ENCODE results near the gene MYL12B. TPM values are rescaled to one million over a fixed set of nuclear protein-coding genes. Genes with fewer than 3 reads are reported as not detected.

Gene MYL12B
- total RNA-seq, 1 donor from 2014 or later: 433 TPM

DNA sequence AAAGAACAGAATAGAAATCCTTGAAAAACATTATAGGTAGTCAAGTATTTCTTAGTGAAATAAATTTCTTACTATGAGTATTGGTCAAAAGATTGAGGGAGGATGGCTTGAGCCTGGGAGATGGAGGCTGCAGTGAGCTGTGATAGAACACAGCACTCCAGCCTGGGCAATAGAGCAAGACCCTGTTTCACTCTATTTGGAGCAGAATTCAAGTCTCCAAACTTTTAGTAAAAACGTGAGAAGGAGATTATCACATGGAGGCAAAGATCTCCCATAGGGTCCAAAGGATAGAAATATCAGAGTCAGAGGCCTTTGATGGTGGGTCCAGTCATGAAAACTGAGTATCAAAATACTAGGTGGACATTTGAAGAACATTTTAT is 16.8 kb upstream of the MYL12B start:
- H3K36me3 ChIP-seq (ENCODE audit: insufficient read depth, low read length): peaks cover 11% of the 10 kb centered on the region
- Mint-ChIP-seq H3K27ac (ENCODE audit: unreplicated experiment) (no peak overlapping the region), H3K36me3 (ENCODE audit: low read depth, unreplicated experiment) (peaks cover 6% of the 10 kb centered on the region), H3K4me3 (ENCODE audit: unreplicated experiment) (peak overlapping the region; percentile 86), H3K27me3 (ENCODE audit: low read depth, unreplicated experiment) (no peaks in the 10 kb centered on the region), H3K9me3 (ENCODE audit: unreplicated experiment) (peaks cover 4% of the 10 kb centered on the region), H3K4me1 (ENCODE audit: low read depth, unreplicated experiment) (peaks cover 5% of the 10 kb centered on the region)
- H2AFZ ChIP-seq (ENCODE audit: low read depth, low read length): no peak overlapping the region
- H4K20me1 ChIP-seq (ENCODE audit: insufficient read depth, low read length): peaks cover 12% of the 10 kb centered on the region
- DNase-seq (ENCODE audit: low read depth) (no peak), FAIRE-seq (no peak)
- peak overlapping the region; percentile 99 for H3K4me3 ChIP-seq (ENCODE audit: insufficient read depth, low read depth, low read length)
- H3K27me3 ChIP-seq (ENCODE audit: insufficient read depth, low read length): no peaks in the 10 kb centered on the region
- TF ChIP-seq, protein P1, sequence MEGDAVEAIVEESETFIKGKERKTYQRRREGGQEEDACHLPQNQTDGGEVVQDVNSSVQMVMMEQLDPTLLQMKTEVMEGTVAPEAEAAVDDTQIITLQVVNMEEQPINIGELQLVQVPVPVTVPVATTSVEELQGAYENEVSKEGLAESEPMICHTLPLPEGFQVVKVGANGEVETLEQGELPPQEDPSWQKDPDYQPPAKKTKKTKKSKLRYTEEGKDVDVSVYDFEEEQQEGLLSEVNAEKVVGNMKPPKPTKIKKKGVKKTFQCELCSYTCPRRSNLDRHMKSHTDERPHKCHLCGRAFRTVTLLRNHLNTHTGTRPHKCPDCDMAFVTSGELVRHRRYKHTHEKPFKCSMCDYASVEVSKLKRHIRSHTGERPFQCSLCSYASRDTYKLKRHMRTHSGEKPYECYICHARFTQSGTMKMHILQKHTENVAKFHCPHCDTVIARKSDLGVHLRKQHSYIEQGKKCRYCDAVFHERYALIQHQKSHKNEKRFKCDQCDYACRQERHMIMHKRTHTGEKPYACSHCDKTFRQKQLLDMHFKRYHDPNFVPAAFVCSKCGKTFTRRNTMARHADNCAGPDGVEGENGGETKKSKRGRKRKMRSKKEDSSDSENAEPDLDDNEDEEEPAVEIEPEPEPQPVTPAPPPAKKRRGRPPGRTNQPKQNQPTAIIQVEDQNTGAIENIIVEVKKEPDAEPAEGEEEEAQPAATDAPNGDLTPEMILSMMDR (IDR thresholded peaks at IDR 0.05; ENCODE audit: insufficient read depth, low read depth, low read length): no peak
- no peak for TF ChIP-seq EZH2 (IDR thresholded peaks at IDR 0.05; ENCODE audit: insufficient read depth, low read length)
- H3K79me2 ChIP-seq (ENCODE audit: insufficient read depth, low read length): peaks cover 28% of the 10 kb centered on the region
- peaks cover 17% of the 10 kb centered on the region for H3K4me1 ChIP-seq (ENCODE audit: insufficient read depth, low read length)
- H3K9me3 ChIP-seq (ENCODE audit: insufficient read depth, low read depth, low read length): no peaks in the 10 kb centered on the region
- peak overlapping the region; percentile 99 for H3K9ac ChIP-seq (ENCODE audit: low read length)
- peak overlapping the region; percentile 88 for H3K4me2 ChIP-seq (ENCODE audit: low read length)
- no peak overlapping the region for H3K27ac ChIP-seq (ENCODE audit: low read depth, low read length)

DNA sequence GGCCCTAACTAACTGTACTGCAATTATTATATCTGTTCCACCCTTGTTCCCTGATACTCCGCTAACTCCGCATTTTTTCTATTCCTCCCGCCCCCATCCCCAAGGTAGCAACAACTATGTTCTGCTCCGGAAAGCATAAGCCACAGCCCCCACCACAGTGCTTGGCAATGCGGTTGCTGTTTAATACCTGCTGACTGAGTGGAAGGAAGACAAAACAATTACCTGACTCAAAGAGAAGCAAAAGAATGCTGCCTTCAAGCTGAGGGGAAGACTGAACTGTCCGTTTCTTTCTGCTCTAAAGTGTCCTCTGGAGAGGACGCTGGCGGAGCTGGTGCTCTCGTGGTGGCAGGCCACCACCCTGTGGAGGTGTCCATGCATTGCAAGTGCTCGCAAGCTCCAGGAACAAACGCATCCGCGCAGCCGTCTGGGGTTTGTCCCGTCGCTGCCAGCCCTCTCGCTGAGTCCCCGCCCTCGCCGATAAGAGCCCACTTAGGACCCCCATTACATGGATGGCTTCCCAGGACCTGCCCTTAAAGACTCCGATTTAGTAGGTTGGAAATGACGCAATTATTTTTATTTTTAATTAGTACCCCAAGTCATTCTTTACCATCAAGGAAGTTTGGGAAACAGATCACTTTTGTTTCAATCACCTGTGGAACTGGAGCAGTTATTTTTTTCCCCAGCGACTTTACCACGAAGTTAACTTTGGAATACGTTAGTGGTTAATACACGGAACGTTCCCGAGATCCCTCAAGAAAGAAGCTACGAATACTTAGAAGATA is 15.9 kb upstream of the MYL12B start:
- Histone ChIP-seq H3K4me2 (ENCODE audit: low read length) (peak overlapping the region; percentile 88), H3K9ac (ENCODE audit: low read length) (peak overlapping the region; percentile 99), H3K27ac (ENCODE audit: low read depth, low read length) (peak overlapping the region; percentile 100), H3K36me3 (ENCODE audit: insufficient read depth, low read length) (peaks cover 11% of the 10 kb centered on the region), H3K4me3 (ENCODE audit: insufficient read depth, low read depth, low read length) (peak overlapping the region; percentile 99), H4K20me1 (ENCODE audit: insufficient read depth, low read length) (peaks cover 16% of the 10 kb centered on the region), H3K79me2 (ENCODE audit: insufficient read depth, low read length) (peaks cover 37% of the 10 kb centered on the region), H3K27me3 (ENCODE audit: insufficient read depth, low read length) (no peaks in the 10 kb centered on the region), H3K4me1 (ENCODE audit: insufficient read depth, low read length) (peaks cover 23% of the 10 kb centered on the region), H2AFZ (ENCODE audit: low read depth, low read length) (peak overlapping the region; percentile 77), H3K9me3 (ENCODE audit: insufficient read depth, low read depth, low read length) (no peaks in the 10 kb centered on the region)
- FAIRE-seq (no peak), DNase-seq (ENCODE audit: low read depth) (peak; percentile 72)
- peaks cover under 1% of the 10 kb centered on the region for H3K9me3 Mint-ChIP-seq (ENCODE audit: unreplicated experiment)
- TF ChIP-seq, protein P1 (IDR thresholded peaks at IDR 0.05; ENCODE audit: insufficient read depth, low read depth, low read length): peak; percentile 87
- no peak for TF ChIP-seq EZH2 (IDR thresholded peaks at IDR 0.05; ENCODE audit: insufficient read depth, low read length)
- H3K27me3 Mint-ChIP-seq (ENCODE audit: low read depth, unreplicated experiment): no peaks in the 10 kb centered on the region
- peak overlapping the region; percentile 75 for H3K27ac Mint-ChIP-seq (ENCODE audit: unreplicated experiment)
- peaks cover 3% of the 10 kb centered on the region for H3K36me3 Mint-ChIP-seq (ENCODE audit: low read depth, unreplicated experiment)
- H3K4me1 Mint-ChIP-seq (ENCODE audit: low read depth, unreplicated experiment): peaks cover 10% of the 10 kb centered on the region
- peak overlapping the region; percentile 86 for H3K4me3 Mint-ChIP-seq (ENCODE audit: unreplicated experiment)

All from astrocyte (in vitro differentiated cells and primary cell).